ENCODE data around the gene SEC61A1. TPM values are rescaled to one million over a fixed set of nuclear protein-coding genes. Genes with fewer than 3 reads are reported as not detected.

Gene SEC61A1
- total RNA-seq, 2 experiments from 2014 or later, result 159 to 167 TPM

- Mint-ChIP-seq H3K9me3 (no peaks in the 10 kb centered on the region), H3K27me3 (no peaks in the 10 kb centered on the region), H3K27ac (no peak overlapping the region), H3K4me3 (no peak overlapping the region), H3K36me3 (ENCODE audit: low read depth) (peaks cover 28% of the 10 kb centered on the region), H3K4me1 (no peaks in the 10 kb centered on the region)
- ChIA-PET POLR2A (no interaction called here), CTCF (interaction anchor here (0.6 to 2.4 kb wide), 4 partner anchors 11 to 1995 kb away, joined by 3 to 9 read pairs (median 3); no protein-coding TSS in a partner anchor)
- DNase-seq, result no peak
Measured at GRCh38 chr3:128083980-128084674, 31.9 kb downstream of the SEC61A1 start.

- ChIA-PET POLR2A (no interaction called here), CTCF (interaction anchor here (1.0 to 2.4 kb wide), 2 partner anchors 10 to 525 kb away, joined by 3 to 9 read pairs; no protein-coding TSS in a partner anchor)
- Mint-ChIP-seq H3K4me3 (no peak overlapping the region), H3K27me3 (no peaks in the 10 kb centered on the region), H3K36me3 (ENCODE audit: low read depth) (peaks cover 28% of the 10 kb centered on the region), H3K4me1 (no peaks in the 10 kb centered on the region), H3K27ac (no peak overlapping the region), H3K9me3 (no peaks in the 10 kb centered on the region)
- no peak for DNase-seq
Measured at GRCh38 chr3:128084675-128085021, 32.4 kb downstream of the SEC61A1 start.

GRCh38 chr3:128089135-128089534 lies 36.9 kb downstream of the SEC61A1 start:
- no peak for DNase-seq
- Mint-ChIP-seq H3K9me3 (no peaks in the 10 kb centered on the region), H3K27ac (no peak overlapping the region), H3K36me3 (ENCODE audit: low read depth) (peaks cover 21% of the 10 kb centered on the region), H3K27me3 (no peaks in the 10 kb centered on the region), H3K4me1 (peaks cover 2% of the 10 kb centered on the region), H3K4me3 (no peak overlapping the region)
- ChIA-PET POLR2A (no interaction called here), CTCF (interaction anchor here (1.1 kb wide), 1 partner anchor 337 kb away, joined by 3 read pairs; no protein-coding TSS in a partner anchor)

- Mint-ChIP-seq H3K9me3 (no peaks in the 10 kb centered on the region), H3K4me3 (no peak overlapping the region), H3K4me1 (peaks cover 15% of the 10 kb centered on the region), H3K36me3 (ENCODE audit: low read depth) (peaks cover 23% of the 10 kb centered on the region), H3K27me3 (no peaks in the 10 kb centered on the region), H3K27ac (peak overlapping the region; percentile 25)
- ChIA-PET CTCF (interaction anchor here (1.0 kb wide), 2 partner anchors 14 to 41 kb away, joined by 3 read pairs; no protein-coding TSS in a partner anchor), POLR2A (no interaction called here)
- DNase-seq, result no peak
Measured at GRCh38 chr3:128091586-128091985, 39.3 kb downstream of the SEC61A1 start.

GRCh38 chr3:128094295-128095151 lies 42.3 kb downstream of the SEC61A1 start:
- ChIA-PET POLR2A (no interaction called here), CTCF (interaction anchor here (0.6 to 8.2 kb wide), 25 partner anchors 8 to 921 kb away, joined by 3 to 63 read pairs (median 4); partner anchors contain the start of gene RUVBL1)
- Mint-ChIP-seq H3K9me3 (no peaks in the 10 kb centered on the region), H3K36me3 (ENCODE audit: low read depth) (peaks cover 33% of the 10 kb centered on the region), H3K4me3 (no peak overlapping the region), H3K27me3 (no peaks in the 10 kb centered on the region), H3K4me1 (peaks cover 17% of the 10 kb centered on the region), H3K27ac (peak overlapping the region; percentile 28)
- no peak for DNase-seq

- POLR2A ChIA-PET, result no interaction called here
- H3K27ac Mint-ChIP-seq, result no peak overlapping the region
- CTCF ChIA-PET, result interaction anchor here (0.6 to 8.2 kb wide), 26 partner anchors 8 to 922 kb away, joined by 3 to 63 read pairs (median 4); partner anchors contain the start of gene RUVBL1
- H3K36me3 Mint-ChIP-seq (ENCODE audit: low read depth), result peaks cover 37% of the 10 kb centered on the region
- no peaks in the 10 kb centered on the region for H3K27me3 Mint-ChIP-seq
- peaks cover 20% of the 10 kb centered on the region for H3K4me1 Mint-ChIP-seq
- no peak overlapping the region for H3K4me3 Mint-ChIP-seq
- DNase-seq, result peak; percentile 84
- H3K9me3 Mint-ChIP-seq, result no peaks in the 10 kb centered on the region
Measured at GRCh38 chr3:128095222-128095703, 43.0 kb downstream of the SEC61A1 start.

GRCh38 chr3:128098234-128098633 lies 46.0 kb downstream of the SEC61A1 start:
- POLR2A ChIA-PET, result no interaction called here

GRCh38 chr3:128100161-128100560 lies 47.9 kb downstream of the SEC61A1 start:
- no peaks in the 10 kb centered on the region for H3K9me3 Mint-ChIP-seq
- ChIA-PET POLR2A (no interaction called here), CTCF (interaction anchor here (0.9 to 8.2 kb wide), 5 partner anchors 19 to 256 kb away, joined by 3 to 63 read pairs (median 3); no protein-coding TSS in a partner anchor)
- H3K36me3 Mint-ChIP-seq (ENCODE audit: low read depth), result peaks cover 46% of the 10 kb centered on the region
- H3K4me3 Mint-ChIP-seq, result no peak overlapping the region
- no peaks in the 10 kb centered on the region for H3K27me3 Mint-ChIP-seq
- no peak for DNase-seq
- no peak overlapping the region for H3K27ac Mint-ChIP-seq
- peaks cover 8% of the 10 kb centered on the region for H3K4me1 Mint-ChIP-seq

More at GRCh38 chr3:128098234-128098633, 46.0 kb downstream of the SEC61A1 start:
- H3K4me3 Mint-ChIP-seq, result no peak overlapping the region
- H3K36me3 Mint-ChIP-seq (ENCODE audit: low read depth), result peaks cover 49% of the 10 kb centered on the region
- no peak for DNase-seq
- no peaks in the 10 kb centered on the region for H3K27me3 Mint-ChIP-seq
- no peak overlapping the region for H3K27ac Mint-ChIP-seq
- peaks cover 20% of the 10 kb centered on the region for H3K4me1 Mint-ChIP-seq
- CTCF ChIA-PET, result interaction anchor here (1.3 to 8.2 kb wide), 3 partner anchors 12 to 35 kb away, joined by 3 to 63 read pairs (median 12); no protein-coding TSS in a partner anchor
- H3K9me3 Mint-ChIP-seq, result no peaks in the 10 kb centered on the region

- Mint-ChIP-seq H3K9me3 (no peaks in the 10 kb centered on the region), H3K27ac (no peak overlapping the region), H3K27me3 (no peaks in the 10 kb centered on the region), H3K4me1 (peaks cover 5% of the 10 kb centered on the region), H3K36me3 (ENCODE audit: low read depth) (peaks cover 42% of the 10 kb centered on the region), H3K4me3 (no peak overlapping the region)
- CTCF ChIA-PET, result interaction anchor here (0.9 to 8.2 kb wide), 5 partner anchors 18 to 255 kb away, joined by 3 to 63 read pairs (median 3); no protein-coding TSS in a partner anchor
- POLR2A ChIA-PET, result no interaction called here
- DNase-seq, result no peak
Measured at GRCh38 chr3:128100638-128101037, 48.4 kb downstream of the SEC61A1 start.

- H3K27me3 Mint-ChIP-seq, result no peaks in the 10 kb centered on the region
- peaks cover 7% of the 10 kb centered on the region for H3K4me1 Mint-ChIP-seq
- H3K36me3 Mint-ChIP-seq (ENCODE audit: low read depth), result peaks cover 36% of the 10 kb centered on the region
- no peaks in the 10 kb centered on the region for H3K9me3 Mint-ChIP-seq
- CTCF ChIA-PET, result interaction anchor here (1.3 kb wide), 1 partner anchor 8 kb away, joined by 6 read pairs; no protein-coding TSS in a partner anchor
- no peak for DNase-seq
- POLR2A ChIA-PET, result no interaction called here
- H3K27ac Mint-ChIP-seq, result no peak overlapping the region
- H3K4me3 Mint-ChIP-seq, result no peak overlapping the region
Measured at GRCh38 chr3:128103136-128103676, 51.0 kb downstream of the SEC61A1 start.

GRCh38 chr3:128107834-128108233 lies 55.6 kb downstream of the SEC61A1 start:
- Mint-ChIP-seq H3K36me3 (ENCODE audit: low read depth) (peaks cover 35% of the 10 kb centered on the region), H3K27me3 (no peaks in the 10 kb centered on the region), H3K4me3 (no peak overlapping the region), H3K4me1 (peaks cover 21% of the 10 kb centered on the region), H3K27ac (no peak overlapping the region), H3K9me3 (no peaks in the 10 kb centered on the region)
- DNase-seq, result no peak
- ChIA-PET POLR2A (no interaction called here), CTCF (interaction anchor here (2.5 kb wide), 1 partner anchor 26 kb away, joined by 11 read pairs; no protein-coding TSS in a partner anchor)

- H3K4me3 Mint-ChIP-seq, result no peak overlapping the region
Measured at GRCh38 chr3:128111147-128111546, 58.9 kb downstream of the SEC61A1 start.

More at GRCh38 chr3:128111147-128111546, 58.9 kb downstream of the SEC61A1 start:
- peaks cover 45% of the 10 kb centered on the region for H3K36me3 Mint-ChIP-seq (ENCODE audit: low read depth)
- H3K27ac Mint-ChIP-seq, result peak overlapping the region; percentile 92
- ChIA-PET POLR2A (no interaction called here), CTCF (interaction anchor here (0.7 to 2.5 kb wide), 4 partner anchors 13 to 870 kb away, joined by 3 to 12 read pairs (median 8); no protein-coding TSS in a partner anchor)
- H3K27me3 Mint-ChIP-seq, result no peaks in the 10 kb centered on the region
- DNase-seq, result no peak
- no peaks in the 10 kb centered on the region for H3K9me3 Mint-ChIP-seq
- peaks cover 47% of the 10 kb centered on the region for H3K4me1 Mint-ChIP-seq
